Measurements from ENCODE around the gene CDKL5.

CDKL5 gene

GRCh38 chrX:18455384-18455783 is 30.0 kb downstream of the CDKL5 start:
- no peak for TF ChIP-seq TCF12 (IDR thresholded peaks at IDR 0.05; ENCODE audit: low read depth)
- TF ChIP-seq NFIC (IDR thresholded peaks at IDR 0.05) = no peak
- TF ChIP-seq EGR1 (IDR thresholded peaks at IDR 0.05) = no peak
- TF ChIP-seq ZBTB7A (IDR thresholded peaks at IDR 0.05; ENCODE audit: low read depth) = no peak
- TF ChIP-seq EP300 (IDR thresholded peaks at IDR 0.05; ENCODE audit: borderline replicate concordance) = no peak
- no peak for TF ChIP-seq MAX (IDR thresholded peaks at IDR 0.05)
- TF ChIP-seq CREB1 (IDR thresholded peaks at IDR 0.05; ENCODE audit: low read depth) = no peak
- TF ChIP-seq FOXM1 (IDR thresholded peaks at IDR 0.05; ENCODE audit: borderline replicate concordance, low read depth) = no peak
- no peak for TF ChIP-seq CEBPB (IDR thresholded peaks at IDR 0.05)
- no peak for TF ChIP-seq TEAD4 (IDR thresholded peaks at IDR 0.05)
- TF ChIP-seq YY1 (IDR thresholded peaks at IDR 0.05; ENCODE audit: low read depth) = no peak
- no peak for TF ChIP-seq TAF1 (IDR thresholded peaks at IDR 0.05; ENCODE audit: low read depth)
- TF ChIP-seq RAD21 (IDR thresholded peaks at IDR 0.05; ENCODE audit: low read depth) = no peak
- TF ChIP-seq USF1 (IDR thresholded peaks at IDR 0.05) = no peak

- no peak for TF ChIP-seq EP300 (IDR thresholded peaks at IDR 0.05; ENCODE audit: borderline replicate concordance)
- TF ChIP-seq FOXM1 (IDR thresholded peaks at IDR 0.05; ENCODE audit: borderline replicate concordance, low read depth) = no peak
- TF ChIP-seq CREB1 (IDR thresholded peaks at IDR 0.05; ENCODE audit: low read depth) = no peak
- no peak for TF ChIP-seq ZBTB7A (IDR thresholded peaks at IDR 0.05; ENCODE audit: low read depth)
- TF ChIP-seq CEBPB (IDR thresholded peaks at IDR 0.05) = no peak
- TF ChIP-seq TCF12 (IDR thresholded peaks at IDR 0.05; ENCODE audit: low read depth) = no peak
- no peak for TF ChIP-seq EGR1 (IDR thresholded peaks at IDR 0.05)
- TF ChIP-seq RAD21 (IDR thresholded peaks at IDR 0.05; ENCODE audit: low read depth) = no peak
- no peak for TF ChIP-seq NFIC (IDR thresholded peaks at IDR 0.05)
- no peak for TF ChIP-seq TAF1 (IDR thresholded peaks at IDR 0.05; ENCODE audit: low read depth)
- no peak for TF ChIP-seq YY1 (IDR thresholded peaks at IDR 0.05; ENCODE audit: low read depth)
- TF ChIP-seq REST (IDR thresholded peaks at IDR 0.05; ENCODE audit: low read depth) = no peak
- TF ChIP-seq USF1 (IDR thresholded peaks at IDR 0.05) = no peak
- no peak for TF ChIP-seq TEAD4 (IDR thresholded peaks at IDR 0.05)
Measured at GRCh38 chrX:18457000-18457399, 31.6 kb downstream of the CDKL5 start.

- TF ChIP-seq FOXM1 (IDR thresholded peaks at IDR 0.05; ENCODE audit: borderline replicate concordance, low read depth) (no peak), CREB1 (IDR thresholded peaks at IDR 0.05; ENCODE audit: low read depth) (no peak), YY1 (IDR thresholded peaks at IDR 0.05; ENCODE audit: low read depth) (no peak), ZBTB7A (IDR thresholded peaks at IDR 0.05; ENCODE audit: low read depth) (no peak), EGR1 (IDR thresholded peaks at IDR 0.05) (no peak), REST (IDR thresholded peaks at IDR 0.05; ENCODE audit: low read depth) (no peak), MAX (IDR thresholded peaks at IDR 0.05) (no peak), TCF12 (IDR thresholded peaks at IDR 0.05; ENCODE audit: low read depth) (no peak), CEBPB (IDR thresholded peaks at IDR 0.05) (no peak), NFIC (IDR thresholded peaks at IDR 0.05) (no peak), TEAD4 (IDR thresholded peaks at IDR 0.05) (no peak), TAF1 (IDR thresholded peaks at IDR 0.05; ENCODE audit: low read depth) (no peak), USF1 (IDR thresholded peaks at IDR 0.05) (no peak), EP300 (IDR thresholded peaks at IDR 0.05; ENCODE audit: borderline replicate concordance) (no peak)
Measured at GRCh38 chrX:18461431-18461830, 36.0 kb downstream of the CDKL5 start.

GRCh38 chrX:18464499-18464898 is 39.1 kb downstream of the CDKL5 start:
- no peak for TF ChIP-seq TAF1 (IDR thresholded peaks at IDR 0.05; ENCODE audit: low read depth)
- no peak for TF ChIP-seq TCF12 (IDR thresholded peaks at IDR 0.05; ENCODE audit: low read depth)
- no peak for TF ChIP-seq EP300 (IDR thresholded peaks at IDR 0.05; ENCODE audit: borderline replicate concordance)
- TF ChIP-seq FOXM1 (IDR thresholded peaks at IDR 0.05; ENCODE audit: borderline replicate concordance, low read depth) = no peak
- no peak for TF ChIP-seq CREB1 (IDR thresholded peaks at IDR 0.05; ENCODE audit: low read depth)
- no peak for TF ChIP-seq MAX (IDR thresholded peaks at IDR 0.05)
- no peak for TF ChIP-seq CEBPB (IDR thresholded peaks at IDR 0.05)
- no peak for TF ChIP-seq YY1 (IDR thresholded peaks at IDR 0.05; ENCODE audit: low read depth)
- TF ChIP-seq EGR1 (IDR thresholded peaks at IDR 0.05) = no peak

- no peak for TF ChIP-seq RAD21 (IDR thresholded peaks at IDR 0.05; ENCODE audit: low read depth)
- TF ChIP-seq TEAD4 (IDR thresholded peaks at IDR 0.05) = no peak
- no peak for TF ChIP-seq YY1 (IDR thresholded peaks at IDR 0.05; ENCODE audit: low read depth)
- no peak for TF ChIP-seq ZBTB7A (IDR thresholded peaks at IDR 0.05; ENCODE audit: low read depth)
- TF ChIP-seq FOXM1 (IDR thresholded peaks at IDR 0.05; ENCODE audit: borderline replicate concordance, low read depth) = no peak
- TF ChIP-seq TAF1 (IDR thresholded peaks at IDR 0.05; ENCODE audit: low read depth) = no peak
- TF ChIP-seq EP300 (IDR thresholded peaks at IDR 0.05; ENCODE audit: borderline replicate concordance) = no peak
- no peak for TF ChIP-seq CREB1 (IDR thresholded peaks at IDR 0.05; ENCODE audit: low read depth)
- TF ChIP-seq EGR1 (IDR thresholded peaks at IDR 0.05) = no peak
- no peak for TF ChIP-seq TCF12 (IDR thresholded peaks at IDR 0.05; ENCODE audit: low read depth)
- TF ChIP-seq REST (IDR thresholded peaks at IDR 0.05; ENCODE audit: low read depth) = no peak
- no peak for TF ChIP-seq CEBPB (IDR thresholded peaks at IDR 0.05)
- TF ChIP-seq NFIC (IDR thresholded peaks at IDR 0.05) = no peak
Measured at GRCh38 chrX:18465051-18465450, 39.6 kb downstream of the CDKL5 start.
